Activated CD8-positive, alpha-beta memory T cell treated with anti-CD3 and anti-CD28 coated beads, Interleukin-2, amount 50 U/mL, for 1 hour (primary cell): ENCODE results near the gene AXIN2.
"Not testable (repeated sequence)": the region's sequence is repeated elsewhere in the genome, so short reads cannot be mapped to it uniquely, and the experiment has no call there.

Experiments
- DNase-seq: peaks from one replicate; pipeline ENCODE4 v3.0.0-alpha.2; 2020; ENCODE audit errors: extremely low read depth

The AXIN2 gene

DNA sequence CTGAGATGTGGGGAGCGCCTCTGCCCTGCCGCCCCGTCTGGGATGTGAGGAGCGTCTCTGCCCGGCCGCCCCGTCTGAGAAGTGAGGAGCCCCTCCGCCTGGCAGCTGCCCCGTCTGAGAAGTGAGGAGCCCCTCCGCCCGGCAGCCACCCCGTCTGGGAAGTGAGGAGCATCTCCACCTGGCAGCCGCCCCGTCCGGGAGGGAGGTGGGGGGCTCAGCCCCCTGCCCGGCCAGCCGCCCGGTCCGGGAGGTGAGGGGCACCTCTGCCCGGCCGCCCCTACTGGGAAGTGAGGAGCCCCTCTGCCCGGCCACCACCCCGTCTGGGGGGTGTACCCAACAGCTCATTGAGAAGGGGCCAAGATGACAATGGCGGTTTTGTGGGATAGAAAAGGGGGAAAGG lies 77.0 kb downstream of the AXIN2 start:
- DNase-seq, result not testable (repeated sequence)

DNA sequence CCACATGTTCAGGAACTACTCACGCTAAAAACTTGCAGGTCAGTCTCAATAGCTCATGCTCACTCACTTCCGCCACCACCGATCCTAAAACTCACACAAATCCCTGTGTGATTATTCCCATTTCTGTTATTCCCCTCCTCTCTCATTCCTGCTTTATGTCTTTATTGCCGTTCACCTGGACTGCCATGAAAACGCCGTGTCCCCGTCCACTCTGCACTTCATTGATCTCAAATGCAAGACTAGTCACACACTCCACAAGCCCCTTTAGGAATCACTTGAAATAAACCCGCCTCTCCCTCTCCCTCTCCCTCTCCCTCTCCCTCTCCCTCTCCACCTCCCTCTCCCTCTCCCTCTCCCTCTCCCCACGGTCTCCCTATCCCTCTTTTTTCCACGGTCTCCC lies 78.0 kb downstream of the AXIN2 start:
- no peak for DNase-seq

DNA sequence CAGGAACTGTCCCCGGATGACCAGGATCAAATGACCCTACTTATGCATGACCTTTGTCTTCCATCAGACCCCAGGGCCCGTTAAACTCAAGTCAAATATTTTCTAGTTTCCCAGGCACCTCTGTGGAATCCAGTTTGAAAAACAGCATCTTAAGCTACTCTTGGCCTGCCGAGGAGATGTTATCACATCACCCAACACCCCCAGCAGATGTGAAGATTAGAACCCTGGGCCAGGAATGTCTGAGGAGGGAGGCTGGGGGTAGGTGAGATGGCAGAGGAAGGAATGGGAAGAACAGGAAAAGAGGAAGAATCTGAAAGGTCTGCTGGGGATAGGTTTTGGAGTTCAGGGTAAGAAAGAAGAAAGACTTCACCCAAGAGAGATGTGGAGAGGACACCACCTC lies 79.2 kb downstream of the AXIN2 start:
- no peak for DNase-seq

DNA sequence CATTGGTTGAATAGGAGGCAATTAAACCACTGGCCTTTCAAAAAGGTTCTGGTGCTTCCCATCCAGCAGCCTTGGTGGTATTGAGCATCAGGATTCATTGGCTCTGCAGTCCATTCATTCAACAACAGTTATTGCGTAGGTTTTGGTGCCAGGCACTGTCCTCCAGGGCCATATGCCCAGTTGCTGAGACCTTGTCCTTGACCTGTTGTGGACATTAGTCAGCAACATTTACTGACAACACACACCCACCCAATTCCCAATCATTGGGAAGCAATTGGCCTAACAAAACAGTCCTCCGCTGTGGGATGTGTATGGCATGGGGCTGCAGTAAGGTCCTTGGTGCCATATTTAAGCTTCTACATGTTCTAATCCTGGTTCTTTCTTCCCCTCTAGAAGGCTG lies 82.2 kb downstream of the AXIN2 start:
- DNase-seq, result no peak
